ENCODE data around the gene RRBP1.

Gene RRBP1

GRCh38 chr20:17684077-17684888 is 2.2 kb upstream of the RRBP1 start:
- H3K9ac ChIP-seq (ENCODE audit: low read length in 5 of 5): no peak overlapping the region
- H3K27ac ChIP-seq (ENCODE audit: low read depth, low read length): no peak overlapping the region
- peaks cover 0 to under 1% (median 0%) of the 10 kb centered on the region in 5 donors for H3K36me3 ChIP-seq (ENCODE audit: control insufficient read depth in 5 of 5, insufficient read depth in 5 of 5, low read length in 5 of 5)
- no peak overlapping the region for H3K4me3 ChIP-seq (ENCODE audit: low read depth in 1 of 5, low read length in 5 of 5)
- H3K27me3 ChIP-seq (ENCODE audit: control insufficient read depth in 5 of 5, insufficient read depth in 4 of 5, low read length in 5 of 5): no peaks in the 10 kb centered on the region
- peaks cover 7 to 22% (median 18%) of the 10 kb centered on the region in 5 donors for H3K4me1 ChIP-seq (ENCODE audit: control insufficient read depth in 5 of 5, insufficient read depth in 5 of 5, low read length in 5 of 5)
- peaks cover 0 to 5% (median 0%) of the 10 kb centered on the region in 5 donors for H3K9me3 ChIP-seq (ENCODE audit: control insufficient read depth in 5 of 5, low read length in 5 of 5)

- Histone ChIP-seq H3K36me3 (ENCODE audit: control insufficient read depth in 5 of 5, insufficient read depth in 5 of 5, low read length in 5 of 5) (peaks cover 0 to 5% (median under 1%) of the 10 kb centered on the region in 5 donors), H3K9me3 (ENCODE audit: control insufficient read depth in 5 of 5, low read length in 5 of 5) (peaks cover 0 to 5% (median 0%) of the 10 kb centered on the region in 5 donors), H3K4me3 (ENCODE audit: low read depth in 1 of 5, low read length in 5 of 5) (peak overlapping the region in 2 of 5 donors; percentile 68 to 77), H3K4me1 (ENCODE audit: control insufficient read depth in 5 of 5, insufficient read depth in 5 of 5, low read length in 5 of 5) (peaks cover 7 to 22% (median 18%) of the 10 kb centered on the region in 5 donors), H3K27me3 (ENCODE audit: control insufficient read depth in 5 of 5, insufficient read depth in 4 of 5, low read length in 5 of 5) (no peaks in the 10 kb centered on the region), H3K9ac (ENCODE audit: low read length in 5 of 5) (no peak overlapping the region), H3K27ac (ENCODE audit: low read depth, low read length) (no peak overlapping the region)
Measured at GRCh38 chr20:17683218-17684076, 1.4 kb upstream of the RRBP1 start.

- H3K4me1 ChIP-seq (ENCODE audit: control insufficient read depth in 5 of 5, insufficient read depth in 5 of 5, low read length in 5 of 5): peaks cover 7 to 22% (median 18%) of the 10 kb centered on the region in 5 donors
Measured at GRCh38 chr20:17682889-17683198, 802 bp upstream of the RRBP1 start.

DNA sequence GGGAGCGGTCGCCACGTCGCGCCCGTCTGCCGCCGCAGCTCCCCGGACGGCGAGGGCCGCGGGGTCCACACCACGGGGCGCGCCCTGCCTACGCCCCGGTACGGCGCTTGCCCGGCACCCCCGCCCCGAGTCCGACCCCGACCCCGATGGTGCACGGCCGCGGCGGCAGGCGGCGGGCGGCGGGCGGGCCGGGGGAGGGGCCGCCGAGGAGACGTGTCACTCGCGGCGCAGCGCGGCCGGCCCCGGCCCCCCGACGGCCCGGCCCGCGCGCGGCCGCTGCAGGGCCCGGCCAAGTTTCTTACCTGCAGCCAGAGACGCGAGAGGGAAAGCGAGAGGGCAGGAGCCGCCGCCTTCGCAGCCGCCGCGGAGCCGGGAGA is 328 bp downstream of the RRBP1 start:
- peaks cover 7 to 22% (median 19%) of the 10 kb centered on the region in 5 donors for H3K4me1 ChIP-seq (ENCODE audit: control insufficient read depth in 5 of 5, insufficient read depth in 5 of 5, low read length in 5 of 5)
- peaks cover 0 to 9% (median 6%) of the 10 kb centered on the region in 5 donors for H3K36me3 ChIP-seq (ENCODE audit: control insufficient read depth in 5 of 5, insufficient read depth in 5 of 5, low read length in 5 of 5)
- H3K9ac ChIP-seq (ENCODE audit: low read length in 5 of 5): peak overlapping the region in 4 of 5 donors; percentile 80 to 87 (median 84)
- no peaks in the 10 kb centered on the region for H3K27me3 ChIP-seq (ENCODE audit: control insufficient read depth in 5 of 5, insufficient read depth in 4 of 5, low read length in 5 of 5)
- peak overlapping the region; percentile 60 for H3K27ac ChIP-seq (ENCODE audit: low read depth, low read length)
- H3K4me3 ChIP-seq (ENCODE audit: low read depth in 1 of 5, low read length in 5 of 5): peak overlapping the region in 4 of 5 donors; percentile 76 to 83 (median 80)
- H3K9me3 ChIP-seq (ENCODE audit: control insufficient read depth in 5 of 5, low read length in 5 of 5): peaks cover 0 to 4% (median 0%) of the 10 kb centered on the region in 5 donors

More at GRCh38 chr20:17682889-17683198, 802 bp upstream of the RRBP1 start:
- Histone ChIP-seq H3K4me3 (ENCODE audit: low read depth in 1 of 5, low read length in 5 of 5) (peak overlapping the region; percentile 55 to 77 (median 68)), H3K36me3 (ENCODE audit: control insufficient read depth in 5 of 5, insufficient read depth in 5 of 5, low read length in 5 of 5) (peaks cover 0 to 8% (median 5%) of the 10 kb centered on the region in 5 donors), H3K9me3 (ENCODE audit: control insufficient read depth in 5 of 5, low read length in 5 of 5) (peaks cover 0 to 5% (median 0%) of the 10 kb centered on the region in 5 donors), H3K27ac (ENCODE audit: low read depth, low read length) (no peak overlapping the region), H3K27me3 (ENCODE audit: control insufficient read depth in 5 of 5, insufficient read depth in 4 of 5, low read length in 5 of 5) (no peaks in the 10 kb centered on the region), H3K9ac (ENCODE audit: low read length in 5 of 5) (peak overlapping the region in 4 of 5 donors; percentile 71 to 81 (median 76))

- Histone ChIP-seq H3K4me3 (ENCODE audit: low read depth in 1 of 5, low read length in 5 of 5) (peak overlapping the region; percentile 76 to 83 (median 79)), H3K9me3 (ENCODE audit: control insufficient read depth in 5 of 5, low read length in 5 of 5) (no peaks in the 10 kb centered on the region), H3K27ac (ENCODE audit: low read depth, low read length) (peak overlapping the region; percentile 95), H3K4me1 (ENCODE audit: control insufficient read depth in 5 of 5, insufficient read depth in 5 of 5, low read length in 5 of 5) (peaks cover 7 to 27% (median 23%) of the 10 kb centered on the region in 5 donors), H3K9ac (ENCODE audit: low read length in 5 of 5) (peak overlapping the region in 4 of 5 donors; percentile 87 to 92 (median 89)), H3K27me3 (ENCODE audit: control insufficient read depth in 5 of 5, insufficient read depth in 4 of 5, low read length in 5 of 5) (no peaks in the 10 kb centered on the region), H3K36me3 (ENCODE audit: control insufficient read depth in 5 of 5, insufficient read depth in 5 of 5, low read length in 5 of 5) (peaks cover 0 to 11% (median 9%) of the 10 kb centered on the region in 5 donors)
Measured at GRCh38 chr20:17680836-17681725, 961 bp downstream of the RRBP1 start.

DNA sequence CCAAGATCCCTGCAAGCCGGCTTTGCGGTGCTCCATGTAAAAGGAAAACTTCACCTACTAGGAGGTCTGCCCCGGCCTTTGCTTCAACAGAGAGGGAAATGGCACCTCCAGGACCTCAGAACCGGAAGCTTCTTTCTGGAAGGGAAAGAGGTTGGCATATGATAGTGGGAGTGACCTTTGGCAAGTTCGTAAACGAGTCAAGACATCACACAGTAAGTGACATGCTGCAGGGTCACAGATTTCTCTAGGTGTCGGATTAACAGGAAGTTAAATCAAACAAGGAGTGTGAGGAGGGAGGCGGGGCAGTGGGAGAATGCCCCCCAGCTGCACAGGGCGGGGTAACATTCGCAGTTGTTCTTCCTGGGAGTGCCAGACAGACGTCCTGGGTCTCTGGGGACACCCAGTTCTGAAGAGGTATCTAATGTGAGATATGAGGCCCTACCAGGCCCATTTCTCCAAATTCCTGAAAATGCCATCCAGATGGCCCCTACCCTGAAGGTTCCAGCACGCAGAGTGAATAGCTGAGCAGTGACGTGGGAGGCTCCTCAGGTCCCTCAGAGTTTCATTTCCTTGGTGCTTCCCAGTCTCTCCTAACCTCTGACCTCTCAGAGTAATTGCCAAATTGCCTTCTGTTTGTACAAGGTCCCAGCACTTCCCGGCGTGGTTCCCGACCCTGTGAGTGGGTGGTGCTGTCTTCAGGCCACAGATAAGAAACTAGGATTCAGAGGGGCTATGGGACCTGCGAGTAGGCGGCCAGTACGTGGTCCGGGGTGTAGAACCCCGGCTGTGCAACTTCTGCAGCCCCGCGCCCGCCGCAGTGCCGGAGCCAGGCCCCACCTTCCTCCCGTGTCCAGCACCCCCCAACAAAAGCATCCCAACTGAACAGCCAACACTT is 1.9 kb downstream of the RRBP1 start:
- H3K9me3 ChIP-seq (ENCODE audit: control insufficient read depth in 5 of 5, low read length in 5 of 5): no peaks in the 10 kb centered on the region
- peak overlapping the region; percentile 12 to 92 (median 88) for H3K9ac ChIP-seq (ENCODE audit: low read length in 5 of 5)
- no peaks in the 10 kb centered on the region for H3K27me3 ChIP-seq (ENCODE audit: control insufficient read depth in 5 of 5, insufficient read depth in 4 of 5, low read length in 5 of 5)
- H3K27ac ChIP-seq (ENCODE audit: low read depth, low read length): peak overlapping the region; percentile 95
- H3K4me1 ChIP-seq (ENCODE audit: control insufficient read depth in 5 of 5, insufficient read depth in 5 of 5, low read length in 5 of 5): peaks cover 7 to 35% (median 29%) of the 10 kb centered on the region in 5 donors
- H3K36me3 ChIP-seq (ENCODE audit: control insufficient read depth in 5 of 5, insufficient read depth in 5 of 5, low read length in 5 of 5): peaks cover 0 to 17% (median 10%) of the 10 kb centered on the region in 5 donors
- peak overlapping the region; percentile 76 to 83 (median 79) for H3K4me3 ChIP-seq (ENCODE audit: low read depth in 1 of 5, low read length in 5 of 5)

GRCh38 chr20:17678886-17679285 is 3.2 kb downstream of the RRBP1 start:
- peaks cover 6 to 42% (median 37%) of the 10 kb centered on the region in 5 donors for H3K4me1 ChIP-seq (ENCODE audit: control insufficient read depth in 5 of 5, insufficient read depth in 5 of 5, low read length in 5 of 5)
- no peak overlapping the region for H3K9ac ChIP-seq (ENCODE audit: low read length in 5 of 5)
- peak overlapping the region; percentile 95 for H3K27ac ChIP-seq (ENCODE audit: low read depth, low read length)
- no peaks in the 10 kb centered on the region for H3K9me3 ChIP-seq (ENCODE audit: control insufficient read depth in 5 of 5, low read length in 5 of 5)
- no peak overlapping the region for H3K4me3 ChIP-seq (ENCODE audit: low read depth in 1 of 5, low read length in 5 of 5)
- H3K36me3 ChIP-seq (ENCODE audit: control insufficient read depth in 5 of 5, insufficient read depth in 5 of 5, low read length in 5 of 5): peaks cover 0 to 22% (median 10%) of the 10 kb centered on the region in 5 donors
- no peaks in the 10 kb centered on the region for H3K27me3 ChIP-seq (ENCODE audit: control insufficient read depth in 5 of 5, insufficient read depth in 4 of 5, low read length in 5 of 5)

- Histone ChIP-seq H3K9ac (ENCODE audit: low read length in 5 of 5) (no peak overlapping the region), H3K9me3 (ENCODE audit: control insufficient read depth in 5 of 5, low read length in 5 of 5) (no peaks in the 10 kb centered on the region), H3K27me3 (ENCODE audit: control insufficient read depth in 5 of 5, insufficient read depth in 4 of 5, low read length in 5 of 5) (no peaks in the 10 kb centered on the region), H3K4me1 (ENCODE audit: control insufficient read depth in 5 of 5, insufficient read depth in 5 of 5, low read length in 5 of 5) (peaks cover 6 to 42% (median 37%) of the 10 kb centered on the region in 5 donors), H3K4me3 (ENCODE audit: low read depth in 1 of 5, low read length in 5 of 5) (no peak overlapping the region), H3K27ac (ENCODE audit: low read depth, low read length) (no peak overlapping the region), H3K36me3 (ENCODE audit: control insufficient read depth in 5 of 5, insufficient read depth in 5 of 5, low read length in 5 of 5) (peaks cover 0 to 22% (median 10%) of the 10 kb centered on the region in 5 donors)
Measured at GRCh38 chr20:17678295-17678694, 3.7 kb downstream of the RRBP1 start.
